Epithelial cell of prostate (primary cell): ENCODE measurements around the gene ANXA3.
A peak's percentile ranks its signal among the peaks of the same experiment; 100 is the strongest.
"Not testable (repeated sequence)": the region's sequence is repeated elsewhere in the genome, so short reads cannot be mapped to it uniquely, and the experiment has no call there.

Source experiments
- DNase-seq: peaks from one replicate; pipeline ENCODE4 v3.0.0-alpha.2; 2011; ENCODE audit warnings: low read depth, low spot score
- H3K27ac ChIP-seq: fragments of 450-650 bp; 2 replicates; pipeline ENCODE4 v1.5.1; 2017; ENCODE audit warnings: mild to moderate bottlenecking

Gene ANXA3

GRCh38 chr4:78551420-78552351 lies at the start of gene ANXA3:
TSS of gene ANXA3 (plus strand) at chr4:78551770. CDS start at chr4:78554474, 2,704 bp downstream.
- peak within 1 kb of the TSS; percentile 100 for H3K27ac ChIP-seq
- no peak for DNase-seq

- DNase-seq, H3K27ac ChIP-seq: not testable (repeated sequence)
These were observed 45.3 kb upstream of the ANXA3 start for GRCh38 chr4:78506260-78506659.

GRCh38 chr4:78509043-78509442 lies 42.5 kb upstream of the ANXA3 start:
- DNase-seq = no peak
- H3K27ac ChIP-seq = no peak overlapping the region

GRCh38 chr4:78510108-78510507 lies 41.5 kb upstream of the ANXA3 start:
- no peak overlapping the region for H3K27ac ChIP-seq
- DNase-seq = no peak

GRCh38 chr4:78510681-78511080 lies 40.9 kb upstream of the ANXA3 start:
- H3K27ac ChIP-seq = no peak overlapping the region
- DNase-seq = no peak

GRCh38 chr4:78512357-78512920 lies 39.1 kb upstream of the ANXA3 start:
- no peak overlapping the region for H3K27ac ChIP-seq
- DNase-seq = no peak

GRCh38 chr4:78513411-78513975 lies 38.1 kb upstream of the ANXA3 start:
- H3K27ac ChIP-seq = no peak overlapping the region
- DNase-seq = no peak

- no peak overlapping the region for H3K27ac ChIP-seq
- no peak for DNase-seq
These were observed 34.4 kb upstream of the ANXA3 start for GRCh38 chr4:78517050-78517652.

- H3K27ac ChIP-seq = no peak overlapping the region
- DNase-seq = no peak
These were observed 33.0 kb upstream of the ANXA3 start for GRCh38 chr4:78518561-78518960.

- no peak for DNase-seq
These were observed 31.6 kb upstream of the ANXA3 start for GRCh38 chr4:78519962-78520361.

GRCh38 chr4:78520808-78521226 lies 30.8 kb upstream of the ANXA3 start:
- H3K27ac ChIP-seq = no peak overlapping the region
- DNase-seq = no peak

More at GRCh38 chr4:78519962-78520361, 31.6 kb upstream of the ANXA3 start:
- no peak overlapping the region for H3K27ac ChIP-seq

- no peak for DNase-seq
- H3K27ac ChIP-seq = no peak overlapping the region
These were observed 27.6 kb upstream of the ANXA3 start for GRCh38 chr4:78524009-78524408.

GRCh38 chr4:78525559-78525958 lies 26.0 kb upstream of the ANXA3 start:
- DNase-seq = no peak
- H3K27ac ChIP-seq = no peak overlapping the region

- no peak overlapping the region for H3K27ac ChIP-seq
These were observed 24.5 kb upstream of the ANXA3 start for GRCh38 chr4:78527103-78527502.

GRCh38 chr4:78527555-78527954 lies 24.0 kb upstream of the ANXA3 start:
- peak overlapping the region; percentile 97 for H3K27ac ChIP-seq
- no peak for DNase-seq

More at GRCh38 chr4:78527103-78527502, 24.5 kb upstream of the ANXA3 start:
- DNase-seq = no peak

GRCh38 chr4:78528327-78528726 lies 23.2 kb upstream of the ANXA3 start:
- DNase-seq = no peak
- peak overlapping the region; percentile 97 for H3K27ac ChIP-seq

- DNase-seq = peak; percentile 53
- H3K27ac ChIP-seq = peak overlapping the region; percentile 97
These were observed 21.9 kb upstream of the ANXA3 start for GRCh38 chr4:78529569-78530209.

- DNase-seq = no peak
- peak overlapping the region; percentile 97 for H3K27ac ChIP-seq
These were observed 19.5 kb upstream of the ANXA3 start for GRCh38 chr4:78532046-78532445.

- H3K27ac ChIP-seq = peak overlapping the region; percentile 97
- no peak for DNase-seq
These were observed 17.7 kb upstream of the ANXA3 start for GRCh38 chr4:78533854-78534253.

- DNase-seq = peak; percentile 73
- peak overlapping the region; percentile 97 for H3K27ac ChIP-seq
These were observed 17.1 kb upstream of the ANXA3 start for GRCh38 chr4:78534286-78534955.
